Left renal cortex interstitium (tissue), 4 donors: ENCODE measurements around the gene TUBGCP6. TPM values are rescaled to one million over a fixed set of nuclear protein-coding genes. Genes with fewer than 3 reads are reported as not detected.
"Not testable (repeated sequence)": the region's sequence is repeated elsewhere in the genome, so short reads cannot be mapped to it uniquely, and the experiment has no call there.

Experiments used
- DNase-seq, 4 donors: peaks; one replicate each; pipeline ENCODE4 v3.0.0-alpha.2; 2013; ENCODE audit warnings: low read depth in 4 of 4, low spot score in 2 of 4, missing footprints in 1 of 4
- polyA plus RNA-seq, 4 donors: library from polyadenylated mRNA; unstranded; fragments of 120-200 nt; gene quantifications; one replicate each; pipeline ENCODE4 v1.2.1, GENCODE V29; 2013; ENCODE audit not compliant: insufficient read length in 4 of 4

Gene TUBGCP6
- polyA plus RNA-seq, 4 donors, result 25.1 to 54.9 (median 40.5) TPM

- no peak for DNase-seq
These were observed 27.9 kb downstream of the TUBGCP6 start for GRCh38 chr22:50216684-50217520.

DNA sequence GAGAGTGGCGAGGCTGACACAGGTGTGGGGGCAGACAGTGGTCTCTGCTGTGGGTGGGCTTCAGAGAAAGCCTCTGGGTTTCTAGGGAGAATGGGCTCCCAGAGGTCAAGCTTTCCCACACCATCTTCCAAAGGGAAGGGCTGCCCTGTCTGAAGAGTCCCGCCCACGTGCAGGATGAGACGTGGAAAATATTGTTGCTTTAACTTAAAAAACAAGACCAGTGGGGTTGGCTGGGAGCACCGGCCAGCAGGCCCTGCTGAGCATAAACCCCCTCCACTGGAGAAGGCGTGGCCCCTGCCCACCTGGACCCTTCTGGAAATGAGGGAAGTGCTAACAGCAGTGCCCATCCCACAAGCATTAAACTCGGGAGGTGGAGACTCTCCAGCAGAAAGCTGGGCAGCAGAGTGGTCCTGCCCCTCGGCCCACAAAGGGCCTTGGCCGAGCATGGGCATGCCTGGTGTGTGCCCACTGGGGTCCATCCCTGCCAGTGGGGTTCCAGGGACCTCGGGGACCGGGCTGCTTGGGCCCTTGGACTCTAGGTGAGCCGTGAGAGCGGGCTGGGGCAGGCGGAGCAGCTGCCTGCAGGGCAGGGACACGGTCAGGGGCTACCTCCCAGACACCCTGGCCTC, 28.7 kb downstream of the TUBGCP6 start:
- DNase-seq, result no peak

DNA sequence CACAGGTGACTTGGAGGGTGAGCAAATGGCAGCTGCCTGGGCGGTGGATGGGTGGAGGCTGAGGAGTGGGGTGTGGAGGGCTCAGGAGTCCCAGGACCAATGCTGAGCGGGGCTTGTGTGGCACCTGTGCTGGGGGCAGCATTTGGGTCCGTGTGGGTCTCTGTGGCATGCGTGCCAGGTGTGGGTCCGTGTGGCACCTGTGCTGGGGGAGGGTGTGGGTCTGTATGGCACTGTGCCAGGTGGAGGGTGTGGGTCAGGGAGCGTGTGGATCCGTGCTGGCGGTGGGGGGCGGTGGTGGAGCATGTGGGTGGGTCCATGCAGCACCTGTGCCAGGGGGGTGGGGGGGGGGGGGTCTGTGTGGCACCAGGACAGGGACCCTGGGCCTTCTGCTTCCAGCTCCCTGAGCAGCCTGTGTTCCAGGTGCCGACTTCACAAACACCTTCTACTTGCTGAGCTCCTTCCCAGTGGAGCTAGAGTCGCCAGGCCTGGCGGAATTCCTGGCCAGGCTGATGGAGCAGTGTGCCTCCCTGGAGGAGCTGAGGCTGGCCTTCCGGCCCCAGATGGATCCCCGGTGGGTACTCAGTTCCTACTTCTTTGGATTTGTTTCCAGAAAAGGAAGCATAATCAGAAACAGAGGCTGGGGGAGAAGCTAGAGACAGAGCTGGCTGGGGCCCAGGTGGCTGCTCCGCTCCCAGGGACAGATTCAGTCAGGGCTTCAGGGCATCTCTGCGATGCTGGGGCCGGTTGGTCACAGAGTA, 29.3 kb downstream of the TUBGCP6 start:
- DNase-seq, result no peak

GRCh38 chr22:50213263-50213662, 31.6 kb downstream of the TUBGCP6 start:
- DNase-seq, result no peak

DNA sequence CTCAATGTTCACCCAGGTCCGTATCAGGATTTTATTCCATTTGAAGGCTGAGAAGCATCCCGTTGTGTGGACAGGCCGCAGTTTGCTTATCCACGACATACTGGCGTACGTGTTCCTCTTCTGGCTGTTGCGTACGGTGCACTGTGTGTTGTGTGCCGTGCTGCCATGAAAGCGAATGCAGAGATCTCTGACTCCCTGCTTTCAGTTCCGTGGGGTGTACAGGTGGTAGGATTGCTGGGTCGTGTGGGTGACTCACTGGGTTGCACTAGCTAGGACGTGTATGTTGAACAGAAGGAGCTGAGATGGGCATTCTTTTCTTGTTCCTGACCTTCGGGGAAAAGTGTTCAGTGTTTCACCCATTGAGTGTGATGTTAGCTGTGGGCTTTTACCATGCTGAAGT, 33.7 kb downstream of the TUBGCP6 start:
- DNase-seq, result no peak

GRCh38 chr22:50210378-50211139, 34.3 kb downstream of the TUBGCP6 start:
- no peak for DNase-seq

GRCh38 chr22:50209893-50210292, 34.9 kb downstream of the TUBGCP6 start:
- no peak for DNase-seq

- no peak for DNase-seq
These were observed 35.6 kb downstream of the TUBGCP6 start for GRCh38 chr22:50208939-50209892.

- DNase-seq, result no peak
These were observed 36.3 kb downstream of the TUBGCP6 start for GRCh38 chr22:50208430-50208938.

- no peak for DNase-seq
These were observed 37.3 kb downstream of the TUBGCP6 start for GRCh38 chr22:50207383-50208140.

GRCh38 chr22:50206599-50206998, 38.2 kb downstream of the TUBGCP6 start:
- no peak for DNase-seq

GRCh38 chr22:50205781-50206569, 38.8 kb downstream of the TUBGCP6 start:
- DNase-seq, result no peak

DNA sequence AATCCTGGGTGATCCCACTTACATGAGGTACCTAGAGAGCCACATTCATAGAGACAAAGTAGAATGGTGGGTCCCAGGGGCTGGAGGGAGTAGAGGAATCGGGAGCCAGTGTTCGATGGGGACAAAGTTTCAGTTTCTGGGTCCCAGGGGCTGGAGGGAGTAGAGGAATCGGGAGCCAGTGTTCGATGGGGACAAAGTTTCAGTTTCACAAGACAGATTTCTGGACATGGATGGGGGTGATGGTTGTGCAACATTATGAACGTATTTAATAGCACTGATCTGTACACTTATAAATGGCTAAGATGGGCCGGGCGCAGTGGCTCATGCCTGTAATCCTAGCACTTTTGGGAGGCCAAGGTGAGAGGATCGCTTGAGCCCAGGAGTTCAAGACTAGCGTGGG, 39.8 kb downstream of the TUBGCP6 start:
- DNase-seq, result not testable (repeated sequence)

DNA sequence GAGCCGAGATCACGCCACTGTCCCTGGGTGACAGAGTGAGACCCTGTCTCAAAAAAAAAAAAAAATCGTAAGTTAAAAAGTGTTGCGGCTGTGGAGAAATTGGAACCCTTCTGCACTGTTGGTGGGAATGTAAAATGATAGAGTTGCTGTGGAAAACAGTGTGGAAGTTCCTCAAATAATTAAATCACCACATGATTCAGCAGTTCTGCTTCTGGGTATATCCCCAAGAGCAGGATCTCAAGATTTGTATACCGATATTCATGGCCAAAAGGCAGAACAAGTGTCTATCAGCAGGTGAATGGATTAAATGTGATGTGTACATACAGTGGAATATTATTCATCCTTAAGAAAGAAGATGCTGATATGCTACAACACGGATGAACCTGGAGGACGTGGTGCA, 40.3 kb downstream of the TUBGCP6 start:
- no peak for DNase-seq

DNA sequence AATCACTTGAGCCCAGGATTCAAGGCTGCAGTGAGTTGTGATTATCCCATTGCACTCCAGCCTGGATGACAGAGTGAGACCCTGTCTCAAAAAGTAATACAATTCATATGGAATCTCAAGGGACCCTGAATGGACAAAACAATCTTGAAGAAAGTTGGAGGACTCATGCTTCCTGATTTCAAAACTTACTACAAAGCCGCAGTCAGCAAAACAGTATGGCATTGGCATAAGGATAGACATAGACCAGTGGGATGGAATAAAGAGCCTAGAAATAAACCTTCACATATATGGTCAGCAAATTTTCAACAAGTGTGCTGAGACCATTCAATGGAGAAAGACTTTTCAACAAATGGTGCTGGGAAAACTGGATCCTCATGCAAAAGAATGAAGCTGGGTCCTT, 41.5 kb downstream of the TUBGCP6 start:
- DNase-seq, result no peak

DNA sequence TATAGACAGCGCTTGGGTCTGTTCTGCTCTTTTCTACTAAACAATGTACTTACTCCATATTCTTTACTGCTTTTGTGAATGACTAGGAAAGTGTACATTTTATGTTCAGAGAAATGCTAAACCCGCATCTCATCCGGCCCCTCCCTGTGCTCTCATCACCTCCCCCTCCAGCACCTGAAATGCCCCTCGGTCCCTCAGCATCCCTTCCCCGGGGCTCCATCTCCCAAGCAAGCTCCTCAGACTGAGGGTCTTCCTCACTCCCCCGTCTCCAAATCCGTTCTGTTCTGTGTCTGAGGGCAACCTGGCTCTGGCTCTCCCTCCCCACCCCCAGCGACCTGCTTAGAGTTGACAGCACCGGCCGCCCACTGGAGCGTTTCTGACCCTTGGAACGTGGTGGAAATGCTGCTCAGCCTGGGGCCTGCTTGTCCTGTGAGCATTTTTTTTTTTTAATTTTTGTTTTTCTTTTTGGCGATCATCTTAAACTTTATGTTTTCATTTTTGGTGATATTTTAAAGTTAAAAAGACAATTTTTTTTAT, 42.6 kb downstream of the TUBGCP6 start:
- no peak for DNase-seq
